Fibroblast of upper back skin (primary cell): ENCODE results near the gene SLC38A7.
"Not testable (repeated sequence)": the region's sequence is repeated elsewhere in the genome, so short reads cannot be mapped to it uniquely, and the experiment has no call there.

Experiments
- DNase-seq: peaks from one replicate; pipeline ENCODE4 v3.0.0-alpha.2; 2013

The SLC38A7 gene

DNA sequence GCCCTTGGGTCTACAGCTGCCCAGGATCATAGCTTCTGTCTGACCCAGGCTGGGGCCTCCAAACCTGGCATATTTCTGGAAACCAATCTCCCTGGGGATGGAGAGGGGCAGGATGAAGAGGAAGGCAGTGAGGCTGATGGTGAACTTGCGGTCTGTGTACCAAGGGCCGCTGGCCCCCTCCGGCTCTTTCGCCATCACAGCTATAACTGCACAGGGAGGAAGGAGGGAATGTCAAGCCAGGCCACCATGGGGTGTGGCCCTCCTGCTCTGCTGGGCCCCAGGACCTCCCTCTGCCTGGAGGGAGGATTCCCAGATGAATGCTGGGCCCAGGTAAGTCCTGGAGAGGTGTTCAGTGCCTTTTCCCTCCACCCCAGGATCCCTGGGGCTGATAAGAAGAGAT, 6.3 kb downstream of the SLC38A7 start:
- DNase-seq: no peak

DNA sequence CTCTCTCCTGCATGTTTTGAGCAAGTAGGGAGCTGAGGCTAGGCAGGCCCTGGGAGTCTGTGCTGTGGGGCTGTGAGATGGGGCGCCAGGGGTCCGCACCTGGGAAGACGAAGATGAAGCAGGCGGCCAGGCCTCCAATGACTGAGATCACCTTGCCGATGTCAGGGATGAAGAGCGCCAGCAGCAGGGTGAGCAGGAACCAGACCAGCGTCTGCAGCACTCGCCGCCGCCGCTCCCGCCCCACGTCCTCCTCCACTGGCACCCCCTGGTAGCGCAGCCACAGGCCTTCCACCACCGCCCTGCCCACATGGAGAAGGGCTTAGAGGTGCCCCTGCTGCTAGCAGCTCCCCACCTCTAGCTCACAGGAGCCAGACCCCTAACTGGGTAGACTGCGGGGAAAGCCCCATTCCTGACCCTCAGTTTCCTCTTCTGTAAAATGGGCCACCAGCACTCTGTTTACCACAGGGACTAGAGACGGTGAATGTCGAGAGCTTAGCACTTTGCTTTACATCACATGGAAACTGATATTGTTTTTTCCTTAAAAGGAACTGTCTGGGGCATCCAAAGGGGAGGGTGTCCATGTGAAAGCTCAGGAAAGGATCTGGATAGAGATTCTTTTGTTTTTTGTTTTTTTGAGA, 13.5 kb downstream of the SLC38A7 start:
- DNase-seq: no peak

- DNase-seq: no peak
Observed at GRCh38 chr16:58670177-58670576, 14.4 kb downstream of the SLC38A7 start.

DNA sequence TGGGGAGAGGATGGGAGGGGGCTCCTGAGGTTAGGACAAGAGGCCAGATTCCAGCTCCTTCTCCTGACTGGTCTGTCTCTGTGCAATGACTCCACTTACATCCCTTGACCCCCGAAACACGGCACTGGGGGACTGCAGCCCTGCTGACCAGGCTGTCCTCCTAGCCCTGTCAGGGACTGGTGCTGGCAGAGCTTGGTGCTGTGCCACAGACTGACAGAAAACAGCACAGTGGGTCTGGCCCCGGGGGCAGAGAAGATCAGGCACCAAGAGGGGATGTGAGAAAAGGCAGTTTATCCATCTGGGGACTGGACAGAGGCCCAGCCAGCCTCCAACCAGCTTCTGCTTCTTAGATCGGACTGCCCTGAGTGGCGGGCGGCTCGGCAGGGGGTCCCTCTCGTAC, 19.4 kb downstream of the SLC38A7 start:
- no peak for DNase-seq

GRCh38 chr16:58661199-58661830, 23.3 kb downstream of the SLC38A7 start:
- peak; percentile 86 for DNase-seq

DNA sequence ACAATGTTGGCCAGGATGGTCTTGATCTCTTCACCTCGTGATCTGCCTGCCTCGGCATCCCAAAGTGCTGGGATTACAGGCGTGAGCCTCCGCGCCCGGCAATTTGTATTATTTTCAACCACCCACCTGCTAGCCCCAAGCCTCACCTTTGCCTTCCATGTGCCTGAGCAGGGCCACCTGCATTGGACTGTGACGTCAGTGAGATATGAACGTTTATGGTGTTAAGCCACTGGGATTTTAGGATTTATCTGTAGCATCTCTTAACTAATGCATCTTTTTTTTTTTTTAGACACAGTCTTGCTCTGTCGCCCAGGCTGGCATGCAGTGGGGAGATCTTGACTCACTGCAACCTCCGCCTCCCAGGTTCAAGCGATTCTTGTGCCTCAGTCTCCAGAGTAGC, 24.7 kb downstream of the SLC38A7 start:
- DNase-seq: not testable (repeated sequence)

GRCh38 chr16:58658796-58659211, 25.8 kb downstream of the SLC38A7 start:
- DNase-seq: peak; percentile 8

DNA sequence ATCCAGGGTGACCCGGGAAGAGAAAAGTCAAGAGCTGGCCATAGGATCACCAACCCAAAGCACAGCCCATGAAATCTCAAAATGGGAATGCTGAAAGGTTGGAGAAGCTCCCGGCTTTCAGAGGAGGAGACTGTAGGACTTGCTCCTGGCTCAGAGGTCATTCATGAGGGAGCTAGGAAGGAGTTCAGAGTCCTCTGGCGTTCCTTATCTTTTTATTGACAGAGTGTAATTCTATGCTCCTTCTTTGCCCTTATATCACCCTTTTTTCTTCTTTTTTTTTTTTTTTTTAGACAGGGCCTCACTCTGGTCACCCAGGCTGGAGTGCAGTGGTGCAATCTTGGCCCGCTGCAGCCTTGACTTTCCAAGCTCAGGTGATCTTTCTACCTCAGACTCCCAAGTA, 27.7 kb downstream of the SLC38A7 start:
- no peak for DNase-seq

DNA sequence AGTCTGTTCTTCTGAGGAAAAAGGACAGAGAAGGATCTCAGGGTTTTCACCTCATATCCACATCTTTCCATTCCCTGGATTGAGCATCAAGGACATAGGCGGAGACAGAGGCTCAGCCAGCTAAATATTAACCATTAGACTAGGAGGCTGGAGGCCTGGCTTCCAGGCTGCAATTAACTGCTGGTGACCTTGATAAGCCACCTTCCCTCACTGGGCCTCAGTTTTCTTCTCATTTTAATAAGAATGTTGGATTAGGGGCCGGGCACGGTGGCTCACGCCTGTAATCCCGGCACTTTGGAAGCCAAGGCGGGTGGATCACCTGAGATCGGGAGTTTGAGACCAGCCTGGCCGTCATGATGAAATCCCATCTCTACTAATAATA, 29.4 kb downstream of the SLC38A7 start:
- DNase-seq: no peak

DNA sequence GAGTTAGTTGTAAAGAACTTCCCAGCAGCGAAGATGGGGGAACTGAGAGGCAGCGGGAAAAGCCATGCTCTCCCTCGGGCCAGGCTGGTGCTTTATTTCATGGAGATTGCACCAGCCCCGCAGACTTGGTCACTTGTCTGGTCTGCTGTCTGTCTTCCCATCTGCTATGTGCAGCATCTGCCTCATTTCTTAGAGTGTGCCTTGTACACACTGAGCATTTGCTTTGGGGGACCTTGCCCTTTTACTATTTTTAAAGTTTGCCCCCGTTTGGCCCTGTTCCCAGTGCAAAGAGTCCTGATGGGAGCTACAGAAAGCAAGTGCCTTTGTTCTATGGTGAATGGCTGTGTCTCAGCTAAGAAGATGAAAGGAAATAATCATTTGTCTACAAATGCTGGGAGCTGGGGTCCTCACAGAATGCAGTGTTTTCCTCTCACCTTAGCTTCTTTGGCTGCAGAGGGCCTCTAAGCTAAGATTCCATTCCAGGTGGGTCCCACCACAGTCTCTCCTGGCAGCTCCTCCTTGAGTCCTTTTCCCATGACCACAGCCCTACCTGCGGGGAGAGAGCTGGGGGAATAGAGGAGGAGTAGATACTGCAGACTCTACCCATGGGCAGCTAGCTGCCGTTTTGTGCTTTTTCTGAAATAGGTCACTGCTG, 29.9 kb downstream of the SLC38A7 start:
- no peak for DNase-seq

- no peak for DNase-seq
Observed at GRCh38 chr16:58652741-58653140, 31.8 kb downstream of the SLC38A7 start.

- no peak for DNase-seq
Observed at GRCh38 chr16:58651965-58652348, 32.6 kb downstream of the SLC38A7 start.

DNA sequence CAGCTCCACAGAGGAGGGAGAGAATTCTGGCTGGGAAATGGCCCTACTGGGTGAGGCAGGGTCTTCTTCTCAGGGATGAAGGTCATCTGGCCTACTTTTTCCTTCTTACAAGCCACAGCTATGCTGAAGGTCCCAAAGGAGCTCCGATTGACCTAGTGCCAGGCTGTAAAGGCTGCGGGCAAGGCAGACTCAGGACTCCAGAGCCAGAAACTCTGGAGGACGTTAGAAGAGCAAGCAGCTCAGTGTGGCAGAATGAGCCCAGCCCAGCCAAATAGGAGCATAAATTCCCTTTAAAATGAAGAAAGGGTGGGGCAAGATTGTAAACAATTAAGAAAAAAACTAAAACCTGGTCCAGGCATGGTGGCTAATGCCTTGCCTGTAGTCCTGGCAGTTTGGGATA, 34.9 kb downstream of the SLC38A7 start:
- no peak for DNase-seq

- DNase-seq: no peak
Observed at GRCh38 chr16:58647107-58647506, 37.5 kb downstream of the SLC38A7 start.

GRCh38 chr16:58644765-58645487, 39.6 kb downstream of the SLC38A7 start:
- DNase-seq: no peak

DNA sequence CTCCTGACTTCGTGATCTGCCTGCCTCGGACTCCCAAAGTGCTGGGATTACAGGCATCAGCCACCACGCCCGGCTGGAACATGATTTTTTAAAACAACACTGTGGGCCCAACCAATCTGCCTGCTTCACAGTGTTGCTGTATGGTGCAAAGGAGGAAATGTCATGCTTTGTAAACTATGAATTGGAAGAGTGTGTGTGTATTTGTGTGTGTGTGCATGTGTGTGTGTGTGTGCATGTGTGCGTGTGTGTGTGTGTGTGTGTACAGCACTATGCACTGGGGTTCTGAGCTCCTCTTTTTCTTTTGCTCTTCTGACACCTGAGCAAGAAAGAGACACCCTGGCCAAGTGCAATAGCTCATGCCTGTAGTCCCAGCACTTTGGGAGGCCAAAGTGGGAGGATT, 40.5 kb downstream of the SLC38A7 start:
- DNase-seq: no peak

GRCh38 chr16:58640949-58641348, 43.6 kb downstream of the SLC38A7 start:
- DNase-seq: no peak

DNA sequence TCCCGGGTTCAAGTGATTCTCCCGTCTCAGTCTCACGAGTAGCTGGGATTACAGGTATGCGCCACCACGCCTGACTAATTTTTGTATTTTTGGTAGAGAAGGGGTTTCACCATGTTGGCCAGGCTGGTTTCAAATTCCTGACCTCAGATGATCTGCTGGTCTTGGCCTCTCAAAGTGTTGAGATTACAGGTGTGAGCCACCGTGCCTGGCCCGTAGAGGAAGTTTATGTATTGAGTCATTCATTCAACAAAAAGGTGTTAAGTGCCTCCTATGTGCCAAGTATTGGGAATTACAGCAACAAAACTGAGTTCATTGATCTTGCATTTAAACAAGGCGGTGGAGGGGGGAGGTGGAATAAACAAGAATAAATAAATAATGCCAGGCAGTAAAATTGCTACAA, 44.7 kb downstream of the SLC38A7 start:
- no peak for DNase-seq

GRCh38 chr16:58639230-58639629, 45.3 kb downstream of the SLC38A7 start:
- DNase-seq: no peak

DNA sequence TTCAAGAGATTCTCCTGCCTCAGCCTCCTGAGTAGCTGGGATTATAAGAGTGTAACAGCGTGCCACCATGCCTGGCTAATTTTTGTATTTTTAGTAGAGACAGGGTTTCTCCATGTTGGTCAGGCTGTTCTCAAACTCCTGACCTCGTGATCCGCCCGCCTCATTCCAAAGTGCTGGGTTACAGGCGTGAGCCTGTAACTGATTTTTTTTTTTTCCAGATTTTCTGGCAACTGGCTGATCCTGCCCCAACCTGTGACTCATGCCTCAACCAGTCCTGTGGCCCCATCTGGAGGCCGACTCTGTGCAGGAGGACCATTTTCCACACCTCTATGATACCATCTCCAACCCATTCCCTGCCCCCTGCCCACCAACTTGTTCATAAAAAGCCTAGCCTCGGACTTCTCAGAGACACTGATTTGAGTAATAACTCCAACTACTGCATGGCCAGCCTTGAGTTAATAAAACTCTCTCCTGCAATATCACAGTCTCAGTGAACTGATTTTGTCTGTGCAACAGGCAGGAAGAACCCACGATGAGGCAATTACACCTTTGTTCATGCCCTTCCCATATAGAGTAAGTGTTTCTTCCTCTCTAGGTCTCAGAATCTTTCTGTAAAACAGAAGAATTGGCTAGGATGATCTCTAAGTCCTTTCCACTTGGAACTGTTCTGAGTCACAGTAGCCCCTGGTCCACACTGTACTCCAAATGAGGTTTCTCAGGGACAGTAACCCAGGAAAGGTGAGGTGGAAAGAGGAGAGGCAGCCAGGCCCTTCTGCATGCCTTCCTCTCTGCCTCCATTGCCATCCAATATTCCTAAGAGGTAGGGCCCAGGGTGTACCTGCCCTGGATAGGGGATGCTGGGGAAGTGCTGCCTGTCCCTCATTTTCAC, 46.2 kb downstream of the SLC38A7 start:
- DNase-seq: peak; percentile 87

- DNase-seq: not testable (repeated sequence)
Observed at GRCh38 chr16:58637021-58637420, 47.5 kb downstream of the SLC38A7 start.

- no peak for DNase-seq
Observed at GRCh38 chr16:58636466-58636865, 48.1 kb downstream of the SLC38A7 start.

DNA sequence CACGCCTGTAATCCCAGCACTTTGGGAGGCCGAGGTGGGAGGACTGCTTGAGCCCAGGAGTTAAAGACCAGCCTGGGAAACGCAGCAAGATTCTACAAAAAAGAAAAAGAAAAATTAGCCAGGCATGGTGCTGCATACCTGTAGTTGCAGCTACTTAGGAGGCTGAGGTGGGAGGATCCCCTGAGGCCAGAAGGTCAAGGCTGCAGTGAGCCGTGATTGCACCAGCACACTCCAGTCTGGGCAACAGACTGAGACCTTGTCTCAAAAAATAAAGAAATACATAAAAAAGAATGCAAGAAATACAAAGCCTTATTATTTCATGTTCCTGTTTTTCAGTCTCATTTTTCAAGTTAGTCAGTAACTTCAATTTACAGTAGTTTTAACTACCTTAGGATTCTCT, 49.1 kb downstream of the SLC38A7 start:
- no peak for DNase-seq
